ENCODE measurements around the gene GAB2. TPM values are rescaled to one million over a fixed set of nuclear protein-coding genes. Genes with fewer than 3 reads are reported as not detected.

Gene GAB2
- total RNA-seq, 4 donors from 2014 or later = 23.3 to 65.6 (median 58.8) TPM

GRCh38 chr11:78418584-78419211, 1.1 kb upstream of the GAB2 start:
- TF ChIP-seq CTCF (IDR thresholded peaks at IDR 0.05; ENCODE audit: low read depth) = no peak

- no peak for TF ChIP-seq CTCF (IDR thresholded peaks at IDR 0.05; ENCODE audit: low read depth)
These were observed 416 bp upstream of the GAB2 start for GRCh38 chr11:78417888-78418583.

- no peak for TF ChIP-seq CTCF (IDR thresholded peaks at IDR 0.05; ENCODE audit: low read depth)
These were observed 1.1 kb downstream of the GAB2 start for GRCh38 chr11:78416285-78417174.

- TF ChIP-seq CTCF (IDR thresholded peaks at IDR 0.05; ENCODE audit: low read depth) = no peak
These were observed 2.3 kb downstream of the GAB2 start for GRCh38 chr11:78415338-78415737.

GRCh38 chr11:78414321-78415051, 3.1 kb downstream of the GAB2 start:
- no peak for TF ChIP-seq CTCF (IDR thresholded peaks at IDR 0.05; ENCODE audit: low read depth)

GRCh38 chr11:78408619-78409018, 9.0 kb downstream of the GAB2 start:
- TF ChIP-seq CTCF (IDR thresholded peaks at IDR 0.05; ENCODE audit: low read depth) = no peak

Data from subcutaneous adipose tissue (tissue), 4 donors.